Activated naive CD8-positive, alpha-beta T cell treated with anti-CD3 and anti-CD28 coated beads, Interleukin-2, amount 10 ng/mL, durations not matched to agents 7 days and 5 days (primary cell): Measurements from ENCODE around the gene MGAT1. TPM values are rescaled to one million over a fixed set of nuclear protein-coding genes. Genes with fewer than 3 reads are reported as not detected.
A peak's percentile ranks its signal among the peaks of the same experiment; 100 is the strongest.
"Not testable (repeated sequence)": the region's sequence is repeated elsewhere in the genome, so short reads cannot be mapped to it uniquely, and the experiment has no call there.

Experiments used
- ATAC-seq: fragments of 150-1000 bp; cut with Tn5 transposase; one replicate; pipeline ENCODE4 v1.10.0; 2021; ENCODE audit warnings: low read depth, moderate library complexity
- POLR2A ChIA-PET: fragments of 350-600 bp; sonication (Branson Sonifier 250); formaldehyde crosslinking; loops from one replicate; lab custom pipeline; 2021; ENCODE audit warnings: antibody characterized with exemption; lab: Charles Lee
- DNase-seq: peaks from one replicate; pipeline ENCODE4 v3.0.0; 2021
- H3K27ac Mint-ChIP-seq: one replicate; pipeline ENCODE4 v1.8.0; 2022; ENCODE audit warnings: mild to moderate bottlenecking, mixed read lengths
- H3K27me3 Mint-ChIP-seq: one replicate; pipeline ENCODE4 v1.8.0; 2022; ENCODE audit warnings: mild to moderate bottlenecking, moderate library complexity, mixed read lengths
- H3K36me3 Mint-ChIP-seq: one replicate; pipeline ENCODE4 v1.8.0; 2021; ENCODE audit warnings: mild to moderate bottlenecking, mixed read lengths
- H3K4me1 Mint-ChIP-seq: one replicate; pipeline ENCODE4 v1.8.0; 2021; ENCODE audit warnings: mixed read lengths
- H3K4me3 Mint-ChIP-seq: one replicate; pipeline ENCODE4 v1.8.0; 2022; ENCODE audit warnings: mild to moderate bottlenecking, moderate library complexity, mixed read lengths
- H3K9me3 Mint-ChIP-seq: one replicate; pipeline ENCODE4 v1.8.0; 2021; ENCODE audit warnings: mixed read lengths
- total RNA-seq, 2 experiments: library from RNA; stranded (reverse); gene quantifications; one replicate each; pipeline ENCODE4 v1.2.3, GENCODE V29; 2021

MGAT1 gene
- total RNA-seq, 2 experiments from 2014 or later = 177 to 186 TPM

DNA sequence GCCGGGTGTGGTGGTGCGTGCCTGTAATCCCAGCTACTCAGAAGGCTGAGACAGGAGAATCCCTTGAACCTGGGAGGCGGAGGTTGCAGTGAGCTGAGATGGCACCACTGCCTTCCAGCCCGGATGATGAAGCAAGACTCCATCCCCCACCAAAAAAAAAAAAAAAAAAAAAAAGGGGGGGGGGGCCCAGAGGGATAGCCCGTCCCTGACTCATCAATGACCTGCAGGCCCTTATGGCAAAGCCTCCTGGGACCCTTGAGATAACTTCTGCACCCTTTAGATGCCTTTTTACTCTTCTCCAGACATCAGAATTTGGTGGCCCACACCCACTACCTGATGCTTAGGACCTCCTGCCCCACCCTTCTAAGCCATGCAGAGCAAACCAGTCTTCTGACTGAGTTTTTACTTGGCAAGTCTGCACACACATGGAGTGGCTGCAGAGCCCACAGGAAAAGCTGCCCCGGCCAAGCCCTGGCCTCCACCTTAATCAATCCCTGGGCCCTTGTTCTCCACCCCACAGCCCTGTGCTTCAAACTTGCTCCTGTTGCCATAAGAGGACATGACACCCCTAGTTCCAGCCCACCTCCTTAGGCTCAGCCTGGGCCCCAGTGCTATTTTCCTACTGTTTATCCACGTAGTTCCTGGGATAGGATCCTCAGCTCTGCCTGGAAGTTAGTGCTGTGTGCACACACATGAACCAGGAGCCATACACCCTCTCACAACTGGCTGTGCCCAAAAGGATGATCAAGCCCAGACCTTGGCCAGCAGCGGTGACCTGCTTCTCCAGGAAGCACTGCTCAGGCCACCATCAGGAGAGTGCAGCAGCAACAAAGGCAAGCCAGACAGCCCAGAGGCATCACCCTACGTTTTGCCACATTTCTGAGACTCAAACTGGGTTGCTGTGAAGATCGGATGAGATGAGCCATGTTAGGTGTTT is 5.1 kb downstream of the MGAT1 start:
- ATAC-seq = no peak
- peak overlapping the region; percentile 62 for H3K4me3 Mint-ChIP-seq
- H3K27ac Mint-ChIP-seq = peak overlapping the region; percentile 43
- peaks cover 43% of the 10 kb centered on the region for H3K36me3 Mint-ChIP-seq
- no peaks in the 10 kb centered on the region for H3K9me3 Mint-ChIP-seq
- DNase-seq = no peak
- H3K27me3 Mint-ChIP-seq = no peaks in the 10 kb centered on the region
- POLR2A ChIA-PET = no interaction called here
- peaks cover 70% of the 10 kb centered on the region for H3K4me1 Mint-ChIP-seq

DNA sequence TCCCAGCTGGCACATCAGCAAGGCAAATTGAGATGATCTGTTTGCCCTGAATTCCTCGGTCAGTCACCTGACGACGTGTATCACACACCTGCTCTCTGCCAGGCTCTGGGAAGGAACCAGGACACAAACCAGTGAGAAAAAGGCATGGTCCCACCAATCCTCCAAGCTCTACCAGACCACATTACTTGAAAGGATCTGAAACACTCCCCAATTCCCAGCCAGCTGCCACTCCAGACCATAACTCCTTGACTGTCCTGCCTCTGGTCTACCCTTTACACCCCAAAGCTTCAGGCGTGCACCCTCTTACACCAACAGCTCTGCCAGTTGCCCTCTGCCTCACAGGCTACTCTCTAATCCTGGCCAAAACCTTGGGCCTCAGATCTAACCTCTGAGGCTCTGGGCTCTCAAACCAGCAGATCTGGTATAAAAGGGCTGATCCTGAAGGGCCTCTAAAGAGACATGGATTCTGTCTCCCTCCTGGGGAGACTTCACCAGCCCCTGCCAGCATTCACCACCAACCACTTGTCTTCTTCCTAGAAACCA is 6.8 kb downstream of the MGAT1 start:
- H3K36me3 Mint-ChIP-seq = peaks cover 34% of the 10 kb centered on the region
- peak overlapping the region; percentile 79 for H3K27ac Mint-ChIP-seq
- H3K27me3 Mint-ChIP-seq = no peaks in the 10 kb centered on the region
- no peaks in the 10 kb centered on the region for H3K9me3 Mint-ChIP-seq
- POLR2A ChIA-PET = interaction anchor here (1.8 kb wide), 1 partner anchor 35 kb away, joined by 8 read pairs; no protein-coding TSS in a partner anchor
- no peak for ATAC-seq
- H3K4me1 Mint-ChIP-seq = peaks cover 59% of the 10 kb centered on the region
- H3K4me3 Mint-ChIP-seq = peak overlapping the region; percentile 62
- no peak for DNase-seq

DNA sequence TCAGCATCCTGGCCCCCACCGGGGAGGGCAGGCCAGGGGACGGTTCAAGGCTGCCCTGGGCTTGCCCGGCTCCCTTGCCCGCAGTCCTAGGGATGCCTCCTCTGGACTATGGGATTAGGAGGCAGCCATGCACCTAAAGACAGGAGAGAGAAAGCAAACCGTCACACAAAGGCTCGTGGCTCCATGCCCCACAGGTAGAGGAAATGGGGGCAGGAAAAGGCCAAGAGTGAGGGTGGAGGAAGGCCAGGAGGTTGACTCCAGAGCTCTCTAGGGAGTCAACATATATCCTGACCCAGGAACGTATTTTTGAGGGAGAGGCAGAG is 9.7 kb downstream of the MGAT1 start:
- POLR2A ChIA-PET = interaction anchor here (0.6 kb wide), 1 partner anchor 67 kb away, joined by 4 read pairs; no protein-coding TSS in a partner anchor
- Mint-ChIP-seq H3K27me3 (no peaks in the 10 kb centered on the region), H3K4me3 (no peak overlapping the region), H3K4me1 (peaks cover 39% of the 10 kb centered on the region), H3K27ac (peak overlapping the region; percentile 61), H3K36me3 (peaks cover 22% of the 10 kb centered on the region), H3K9me3 (no peaks in the 10 kb centered on the region)
- no peak for DNase-seq
- ATAC-seq = no peak

DNA sequence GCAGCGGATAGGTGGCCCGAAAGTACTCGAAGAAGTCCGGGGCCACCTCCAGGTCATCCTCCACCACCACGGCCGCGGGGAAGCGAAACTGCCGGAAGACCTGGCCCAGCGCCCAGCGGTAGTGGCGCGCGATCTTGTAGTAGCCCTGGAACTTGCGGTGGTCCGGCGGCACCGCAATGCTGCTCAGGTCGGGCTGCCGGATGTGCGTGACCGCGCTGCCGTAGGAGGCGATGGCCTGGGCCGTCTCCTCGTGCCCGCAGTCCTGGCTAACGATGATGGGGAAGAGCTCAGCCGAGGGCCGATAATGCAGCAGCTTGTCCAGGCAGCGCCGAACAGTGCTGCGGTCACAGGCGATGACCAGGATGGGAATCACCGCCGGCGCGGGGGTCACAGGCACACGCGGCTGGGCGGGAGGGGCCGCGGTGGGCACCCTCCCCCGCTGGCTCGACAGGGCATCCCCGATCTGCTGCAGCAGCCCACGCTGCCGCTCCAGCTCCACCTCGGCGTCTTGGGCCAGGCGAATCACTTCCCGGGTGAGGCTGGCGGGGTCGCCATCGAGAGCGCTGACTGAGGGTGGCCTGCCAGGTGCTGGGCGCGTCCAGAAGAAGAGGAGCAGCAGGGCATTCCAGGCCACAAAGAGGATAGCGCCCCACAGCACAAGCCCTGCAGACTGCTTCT is 10.2 kb downstream of the MGAT1 start:
- H3K4me3 Mint-ChIP-seq = no peak overlapping the region
- H3K4me1 Mint-ChIP-seq = peaks cover 34% of the 10 kb centered on the region
- no peak overlapping the region for H3K27ac Mint-ChIP-seq
- peaks cover 20% of the 10 kb centered on the region for H3K36me3 Mint-ChIP-seq
- DNase-seq (no peak), ATAC-seq (no peak)
- no peaks in the 10 kb centered on the region for H3K27me3 Mint-ChIP-seq
- POLR2A ChIA-PET = interaction anchor here (0.6 kb wide), 2 partner anchors 18 to 68 kb away, joined by 3 to 4 read pairs; no protein-coding TSS in a partner anchor
- no peaks in the 10 kb centered on the region for H3K9me3 Mint-ChIP-seq

DNA sequence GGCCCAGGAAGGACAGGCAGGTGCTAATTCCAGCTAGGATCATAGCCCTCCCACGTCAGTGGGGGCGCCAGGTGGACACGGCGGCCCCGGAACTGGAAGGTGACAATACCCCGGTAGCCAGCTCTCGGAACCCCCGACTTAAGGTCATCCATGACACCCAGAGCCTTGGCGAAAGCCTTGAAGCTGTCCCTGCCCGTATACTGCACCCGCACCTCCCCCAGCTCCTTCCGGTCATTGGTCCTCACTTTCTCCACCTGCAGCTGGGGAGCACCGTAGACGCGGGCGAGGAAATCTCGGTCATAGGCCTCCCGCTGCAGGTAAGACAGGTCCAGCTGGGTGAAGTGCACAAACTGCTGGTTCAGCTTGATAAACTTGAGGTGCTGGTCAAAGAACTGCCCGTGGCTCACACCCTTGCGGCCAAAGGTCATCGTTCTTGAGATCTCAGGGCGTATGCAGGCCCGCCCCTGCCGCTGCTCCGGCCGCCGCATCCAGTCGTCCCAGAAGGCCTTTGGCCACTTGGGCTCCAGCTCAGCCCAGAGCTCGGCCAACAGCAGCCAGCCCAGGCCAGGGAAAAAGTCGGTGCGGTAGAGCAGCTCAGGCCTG is 10.9 kb downstream of the MGAT1 start:
- POLR2A ChIA-PET = interaction anchor here (0.6 kb wide), 1 partner anchor 19 kb away, joined by 3 read pairs; no protein-coding TSS in a partner anchor
- Mint-ChIP-seq H3K4me1 (peaks cover 37% of the 10 kb centered on the region), H3K27me3 (no peaks in the 10 kb centered on the region), H3K36me3 (peaks cover 20% of the 10 kb centered on the region), H3K4me3 (no peak overlapping the region), H3K27ac (no peak overlapping the region), H3K9me3 (no peaks in the 10 kb centered on the region)
- ATAC-seq (no peak), DNase-seq (no peak)

DNA sequence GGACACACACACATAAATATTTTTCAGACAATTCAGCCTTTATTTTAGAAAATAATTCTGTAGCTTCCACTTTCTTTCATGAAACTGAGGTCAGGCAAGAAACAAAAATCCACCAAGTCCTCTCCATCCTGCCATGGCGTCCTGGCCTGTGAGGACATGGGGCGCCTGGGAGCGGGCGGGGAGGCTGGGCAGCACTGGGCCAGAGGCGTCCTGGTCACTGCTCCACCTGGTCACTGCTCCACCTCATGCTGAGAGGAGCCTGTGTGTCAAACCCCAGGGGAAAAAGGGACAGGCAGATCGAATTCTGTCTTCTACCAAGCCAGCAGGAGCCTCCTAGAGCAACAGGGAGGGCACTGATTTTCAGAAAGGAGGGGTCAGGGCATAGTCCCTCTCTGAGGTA is 12.1 kb downstream of the MGAT1 start:
- POLR2A ChIA-PET = interaction anchor here (0.9 kb wide), 1 partner anchor 13 kb away, joined by 3 read pairs; no protein-coding TSS in a partner anchor
- DNase-seq (no peak), ATAC-seq (no peak)
- H3K27ac Mint-ChIP-seq = no peak overlapping the region
- H3K9me3 Mint-ChIP-seq = no peaks in the 10 kb centered on the region
- H3K4me1 Mint-ChIP-seq = peaks cover 37% of the 10 kb centered on the region
- peaks cover 12% of the 10 kb centered on the region for H3K36me3 Mint-ChIP-seq
- H3K27me3 Mint-ChIP-seq = no peaks in the 10 kb centered on the region
- H3K4me3 Mint-ChIP-seq = no peak overlapping the region

DNA sequence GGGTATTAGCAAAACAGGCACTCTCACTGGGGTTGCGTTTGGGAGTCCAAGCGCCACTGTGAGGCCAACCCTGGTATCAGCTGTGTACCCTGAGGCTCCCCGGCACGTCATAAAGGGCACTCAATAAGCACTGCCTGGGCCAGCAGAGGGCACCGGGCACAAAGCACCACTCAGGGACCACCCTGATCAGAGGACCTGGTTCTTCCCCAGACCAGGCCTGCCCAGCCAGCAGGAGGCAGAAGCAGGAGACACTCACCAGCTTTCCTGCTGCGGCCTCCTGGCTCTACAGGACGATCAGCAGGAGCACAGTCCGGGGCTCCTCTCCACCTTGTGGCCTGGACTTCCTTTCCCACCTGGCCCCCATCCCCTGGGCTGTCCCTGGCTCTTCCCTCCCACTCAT is 12.6 kb downstream of the MGAT1 start:
- ATAC-seq = peak; percentile 34
- peaks cover 11% of the 10 kb centered on the region for H3K36me3 Mint-ChIP-seq
- no peak overlapping the region for H3K4me3 Mint-ChIP-seq
- no peaks in the 10 kb centered on the region for H3K27me3 Mint-ChIP-seq
- peaks cover 34% of the 10 kb centered on the region for H3K4me1 Mint-ChIP-seq
- peak overlapping the region; percentile 6 for H3K27ac Mint-ChIP-seq
- H3K9me3 Mint-ChIP-seq = no peaks in the 10 kb centered on the region
- no peak for DNase-seq
- POLR2A ChIA-PET = interaction anchor here (0.9 kb wide), 1 partner anchor 14 kb away, joined by 3 read pairs; no protein-coding TSS in a partner anchor

DNA sequence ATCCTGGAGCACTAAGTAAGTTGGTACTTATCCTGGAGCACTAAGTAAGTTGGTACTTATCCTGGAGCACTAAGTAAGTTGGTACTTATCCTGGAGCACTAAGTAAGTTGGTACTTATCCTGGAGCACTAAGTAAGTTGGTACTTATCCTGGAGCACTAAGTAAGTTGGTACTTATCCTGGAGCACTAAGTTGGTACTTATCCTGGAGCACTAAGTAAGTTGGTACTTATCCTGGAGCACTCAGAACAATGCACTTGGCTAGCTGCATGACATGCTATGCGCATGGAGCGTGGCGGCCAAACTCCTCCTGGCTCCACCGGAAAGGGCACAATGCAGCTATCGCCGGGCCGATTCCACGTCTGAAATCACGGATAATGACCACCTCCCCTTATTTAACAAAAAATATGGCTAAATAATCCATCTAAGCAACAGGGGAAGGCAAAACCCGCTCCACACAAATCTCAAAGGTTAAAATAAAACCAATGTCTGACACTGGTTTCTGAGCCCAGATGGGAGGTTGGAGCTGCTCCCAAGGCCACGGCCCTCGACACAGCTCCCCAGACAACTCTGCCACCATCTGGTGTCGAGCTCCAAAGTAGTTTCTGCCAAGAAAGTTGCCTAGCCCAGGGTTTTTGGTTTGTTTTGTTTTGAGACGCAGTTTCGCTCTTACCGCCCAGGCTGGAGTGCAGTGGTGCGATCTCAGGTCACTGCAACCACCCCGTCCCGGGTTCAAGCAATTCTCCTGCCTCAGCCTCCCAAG is 13.8 kb downstream of the MGAT1 start:
- H3K27me3 Mint-ChIP-seq, POLR2A ChIA-PET, H3K27ac Mint-ChIP-seq, H3K4me3 Mint-ChIP-seq, H3K36me3 Mint-ChIP-seq, H3K9me3 Mint-ChIP-seq, ATAC-seq, DNase-seq: not testable (repeated sequence)
- peaks cover 30% of the 10 kb centered on the region for H3K4me1 Mint-ChIP-seq

DNA sequence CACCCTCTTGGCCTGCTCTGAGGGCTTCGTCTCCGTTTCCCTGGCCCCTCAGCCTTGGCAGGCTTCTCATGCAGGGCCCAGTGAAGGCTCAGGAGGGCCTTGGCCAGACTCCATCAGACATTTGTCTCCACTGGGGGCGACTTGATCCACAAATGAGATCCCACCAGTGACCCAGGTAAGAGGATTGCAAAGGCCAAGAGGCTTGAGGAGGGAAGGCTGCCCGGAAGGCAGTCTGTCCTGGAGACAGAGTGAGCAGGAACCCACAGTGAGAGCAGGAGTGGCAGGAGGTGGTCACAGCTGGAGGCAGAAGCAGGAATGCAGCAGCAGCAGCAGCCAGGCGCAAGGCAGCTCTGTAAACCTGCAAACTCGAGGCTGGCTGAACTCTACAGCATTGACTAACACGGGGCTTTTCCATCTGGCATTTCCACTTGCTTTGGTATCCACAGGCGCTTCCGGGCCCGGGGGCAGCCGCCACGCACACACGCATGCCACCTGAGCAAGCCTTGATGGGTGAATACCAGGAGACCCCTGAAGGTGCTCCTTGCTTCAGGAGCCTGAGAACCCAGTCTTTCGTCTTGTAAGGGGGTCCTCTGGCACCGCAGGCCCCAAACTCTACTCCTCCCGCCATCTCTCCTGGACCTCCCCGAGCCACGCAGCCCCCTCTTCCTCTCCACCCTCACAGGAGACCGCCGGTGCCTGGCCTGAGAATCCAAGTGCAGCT is 14.7 kb downstream of the MGAT1 start:
- Mint-ChIP-seq H3K9me3 (no peaks in the 10 kb centered on the region), H3K27ac (peak overlapping the region; percentile 77), H3K27me3 (no peaks in the 10 kb centered on the region), H3K36me3 (peaks cover 9% of the 10 kb centered on the region), H3K4me1 (peaks cover 24% of the 10 kb centered on the region), H3K4me3 (no peak overlapping the region)
- DNase-seq = no peak
- ATAC-seq = no peak
- POLR2A ChIA-PET = no interaction called here

DNA sequence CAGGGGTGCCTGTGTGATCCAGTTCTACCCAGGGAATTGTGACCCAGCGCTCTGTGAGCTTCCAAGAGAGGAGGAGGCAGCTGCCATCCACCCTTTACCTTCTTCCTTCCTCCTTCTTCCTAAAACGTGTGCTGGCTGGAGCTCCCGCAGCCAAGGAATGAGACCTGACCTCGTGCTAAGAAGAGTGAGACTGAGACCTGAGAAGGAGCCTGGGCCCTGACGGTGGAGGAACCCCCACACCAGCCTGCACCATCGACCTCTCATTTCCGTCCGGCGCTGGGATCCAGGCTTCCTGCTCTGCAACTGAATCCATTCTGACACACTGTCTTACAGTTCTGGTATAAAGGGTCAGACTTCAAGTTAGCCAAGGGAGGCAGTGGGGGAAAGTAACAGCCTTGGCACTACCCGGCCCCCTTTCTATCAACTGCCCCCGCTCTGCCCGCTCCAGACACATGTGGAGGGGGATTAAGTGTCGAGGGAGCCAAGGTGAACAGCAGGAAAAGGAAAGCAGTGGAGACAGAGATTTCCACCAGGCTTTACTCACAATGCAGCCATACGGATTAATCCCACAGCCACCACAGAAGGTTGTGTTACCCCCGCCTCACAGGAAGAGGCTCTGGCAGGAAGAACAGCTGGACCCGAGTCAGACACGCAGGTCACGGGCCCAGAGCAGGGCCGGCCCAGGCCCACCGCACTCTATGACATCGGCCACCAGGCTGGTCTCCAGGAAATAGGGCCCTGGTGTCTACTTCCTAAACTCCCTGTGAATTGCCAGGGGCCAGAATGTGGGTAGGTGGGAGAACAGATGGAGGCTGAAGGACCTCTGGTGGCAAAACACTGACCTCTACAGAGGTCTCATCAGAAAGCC is 15.8 kb downstream of the MGAT1 start:
- Mint-ChIP-seq H3K36me3 (peaks cover 9% of the 10 kb centered on the region), H3K9me3 (no peaks in the 10 kb centered on the region), H3K27me3 (peaks cover 2% of the 10 kb centered on the region), H3K27ac (peak overlapping the region; percentile 42), H3K4me3 (no peak overlapping the region), H3K4me1 (peaks cover 26% of the 10 kb centered on the region)
- ATAC-seq (no peak), DNase-seq (no peak)
- POLR2A ChIA-PET = interaction anchor here (0.7 to 1.2 kb wide), 3 partner anchors 14 to 45 kb away, joined by 3 to 4 read pairs (median 3); no protein-coding TSS in a partner anchor

DNA sequence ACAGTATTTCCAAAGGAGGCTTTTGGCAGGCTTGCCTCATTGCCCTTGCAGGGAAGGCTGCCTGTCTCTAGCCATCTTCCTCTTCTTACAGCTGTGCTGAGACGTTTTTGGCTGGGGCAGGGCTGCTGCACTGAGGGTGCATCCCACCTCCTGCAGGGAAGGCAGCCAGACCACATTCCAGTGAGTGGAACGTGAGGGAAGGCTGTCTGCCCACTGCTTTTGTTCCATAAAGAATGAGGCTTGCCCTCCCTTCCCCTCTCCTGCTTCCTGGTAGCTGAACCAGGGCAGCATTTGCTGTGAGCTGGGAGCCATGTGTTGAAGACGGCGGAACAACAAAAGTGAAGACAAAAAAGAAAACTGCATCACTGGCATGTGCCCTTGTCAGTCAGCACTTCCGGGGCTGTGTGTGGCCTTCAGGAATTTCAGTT is 16.8 kb downstream of the MGAT1 start:
- peaks cover 2% of the 10 kb centered on the region for H3K27me3 Mint-ChIP-seq
- H3K4me3 Mint-ChIP-seq = no peak overlapping the region
- DNase-seq (no peak), ATAC-seq (no peak)
- POLR2A ChIA-PET = interaction anchor here (0.7 to 1.2 kb wide), 3 partner anchors 15 to 46 kb away, joined by 3 to 4 read pairs (median 3); no protein-coding TSS in a partner anchor
- H3K4me1 Mint-ChIP-seq = peaks cover 26% of the 10 kb centered on the region
- peaks cover 9% of the 10 kb centered on the region for H3K36me3 Mint-ChIP-seq
- peak overlapping the region; percentile 53 for H3K27ac Mint-ChIP-seq
- no peaks in the 10 kb centered on the region for H3K9me3 Mint-ChIP-seq
